Measurements from ENCODE around the gene RIMKLB.

GRCh38 chr12:8697120-8697475, 693 bp upstream of the RIMKLB start:
- TF ChIP-seq CTCF (IDR thresholded peaks at IDR 0.05) (peak in 1 of 4 experiments; percentile 3), POLR2A (IDR thresholded peaks at IDR 0.05) (no peak)
